ENCODE results near the gene HES7.

The HES7 gene

GRCh38 chr17:8147141-8147804, 23.4 kb upstream of the HES7 start:
- Histone ChIP-seq H3K4me1 (ENCODE audit: control insufficient read depth, low read depth, low read length) (peaks cover 5% of the 10 kb centered on the region), H3K27ac (ENCODE audit: low read length) (no peak overlapping the region), H3K4me3 (ENCODE audit: low read length) (no peak overlapping the region), H3K9me3 (ENCODE audit: control insufficient read depth, low read depth, low read length) (no peaks in the 10 kb centered on the region), H3K27me3 (ENCODE audit: control insufficient read depth, insufficient read depth, low read length) (no peaks in the 10 kb centered on the region), H3K9ac (ENCODE audit: low read length) (no peak overlapping the region), H3K36me3 (ENCODE audit: control insufficient read depth, low read depth, low read length) (peaks cover 49% of the 10 kb centered on the region)

GRCh38 chr17:8146381-8147140, 22.7 kb upstream of the HES7 start:
- Histone ChIP-seq H3K9ac (ENCODE audit: low read length) (no peak overlapping the region), H3K36me3 (ENCODE audit: control insufficient read depth, low read depth, low read length) (peaks cover 55% of the 10 kb centered on the region), H3K4me3 (ENCODE audit: low read length) (no peak overlapping the region), H3K27me3 (ENCODE audit: control insufficient read depth, insufficient read depth, low read length) (no peaks in the 10 kb centered on the region), H3K9me3 (ENCODE audit: control insufficient read depth, low read depth, low read length) (no peaks in the 10 kb centered on the region), H3K4me1 (ENCODE audit: control insufficient read depth, low read depth, low read length) (peaks cover 5% of the 10 kb centered on the region), H3K27ac (ENCODE audit: low read length) (no peak overlapping the region)

GRCh38 chr17:8145811-8146210, 21.9 kb upstream of the HES7 start:
- no peaks in the 10 kb centered on the region for H3K9me3 ChIP-seq (ENCODE audit: control insufficient read depth, low read depth, low read length)
- H3K36me3 ChIP-seq (ENCODE audit: control insufficient read depth, low read depth, low read length): peaks cover 63% of the 10 kb centered on the region
- H3K9ac ChIP-seq (ENCODE audit: low read length): no peak overlapping the region
- H3K4me1 ChIP-seq (ENCODE audit: control insufficient read depth, low read depth, low read length): peaks cover 3% of the 10 kb centered on the region
- no peaks in the 10 kb centered on the region for H3K27me3 ChIP-seq (ENCODE audit: control insufficient read depth, insufficient read depth, low read length)
- no peak overlapping the region for H3K27ac ChIP-seq (ENCODE audit: low read length)
- H3K4me3 ChIP-seq (ENCODE audit: low read length): no peak overlapping the region

GRCh38 chr17:8144401-8145231, 20.7 kb upstream of the HES7 start:
- Histone ChIP-seq H3K9me3 (ENCODE audit: control insufficient read depth, low read depth, low read length) (no peaks in the 10 kb centered on the region), H3K4me1 (ENCODE audit: control insufficient read depth, low read depth, low read length) (no peaks in the 10 kb centered on the region), H3K9ac (ENCODE audit: low read length) (no peak overlapping the region), H3K36me3 (ENCODE audit: control insufficient read depth, low read depth, low read length) (peaks cover 60% of the 10 kb centered on the region), H3K27me3 (ENCODE audit: control insufficient read depth, insufficient read depth, low read length) (no peaks in the 10 kb centered on the region), H3K27ac (ENCODE audit: low read length) (no peak overlapping the region), H3K4me3 (ENCODE audit: low read length) (no peak overlapping the region)

GRCh38 chr17:8143581-8144400, 19.9 kb upstream of the HES7 start:
- Histone ChIP-seq H3K9ac (ENCODE audit: low read length) (no peak overlapping the region), H3K9me3 (ENCODE audit: control insufficient read depth, low read depth, low read length) (no peaks in the 10 kb centered on the region), H3K4me3 (ENCODE audit: low read length) (no peak overlapping the region), H3K36me3 (ENCODE audit: control insufficient read depth, low read depth, low read length) (peaks cover 55% of the 10 kb centered on the region), H3K27me3 (ENCODE audit: control insufficient read depth, insufficient read depth, low read length) (no peaks in the 10 kb centered on the region), H3K4me1 (ENCODE audit: control insufficient read depth, low read depth, low read length) (no peaks in the 10 kb centered on the region), H3K27ac (ENCODE audit: low read length) (no peak overlapping the region)

GRCh38 chr17:8142887-8143580, 19.1 kb upstream of the HES7 start:
- Histone ChIP-seq H3K4me3 (ENCODE audit: low read length) (no peak overlapping the region), H3K36me3 (ENCODE audit: control insufficient read depth, low read depth, low read length) (peaks cover 50% of the 10 kb centered on the region), H3K27ac (ENCODE audit: low read length) (no peak overlapping the region)

GRCh38 chr17:8142158-8142886, 18.4 kb upstream of the HES7 start:
- Histone ChIP-seq H3K9me3 (ENCODE audit: control insufficient read depth, low read depth, low read length) (no peaks in the 10 kb centered on the region), H3K9ac (ENCODE audit: low read length) (no peak overlapping the region), H3K36me3 (ENCODE audit: control insufficient read depth, low read depth, low read length) (peaks cover 43% of the 10 kb centered on the region), H3K4me3 (ENCODE audit: low read length) (no peak overlapping the region), H3K27ac (ENCODE audit: low read length) (no peak overlapping the region), H3K4me1 (ENCODE audit: control insufficient read depth, low read depth, low read length) (no peaks in the 10 kb centered on the region), H3K27me3 (ENCODE audit: control insufficient read depth, insufficient read depth, low read length) (peaks cover 8% of the 10 kb centered on the region)

More at GRCh38 chr17:8142887-8143580, 19.1 kb upstream of the HES7 start:
- H3K27me3 ChIP-seq (ENCODE audit: control insufficient read depth, insufficient read depth, low read length): peaks cover 1% of the 10 kb centered on the region
- no peak overlapping the region for H3K9ac ChIP-seq (ENCODE audit: low read length)
- no peaks in the 10 kb centered on the region for H3K9me3 ChIP-seq (ENCODE audit: control insufficient read depth, low read depth, low read length)
- H3K4me1 ChIP-seq (ENCODE audit: control insufficient read depth, low read depth, low read length): no peaks in the 10 kb centered on the region

- Histone ChIP-seq H3K27ac (ENCODE audit: low read length) (no peak overlapping the region), H3K9me3 (ENCODE audit: control insufficient read depth, low read depth, low read length) (no peaks in the 10 kb centered on the region), H3K9ac (ENCODE audit: low read length) (no peak overlapping the region), H3K27me3 (ENCODE audit: control insufficient read depth, insufficient read depth, low read length) (peaks cover 14% of the 10 kb centered on the region), H3K36me3 (ENCODE audit: control insufficient read depth, low read depth, low read length) (peaks cover 37% of the 10 kb centered on the region), H3K4me3 (ENCODE audit: low read length) (no peak overlapping the region), H3K4me1 (ENCODE audit: control insufficient read depth, low read depth, low read length) (no peaks in the 10 kb centered on the region)
Observed at GRCh38 chr17:8141741-8142140, 17.8 kb upstream of the HES7 start.

GRCh38 chr17:8141045-8141444, 17.1 kb upstream of the HES7 start:
- Histone ChIP-seq H3K9me3 (ENCODE audit: control insufficient read depth, low read depth, low read length) (no peaks in the 10 kb centered on the region), H3K4me3 (ENCODE audit: low read length) (no peak overlapping the region), H3K27me3 (ENCODE audit: control insufficient read depth, insufficient read depth, low read length) (peaks cover 14% of the 10 kb centered on the region), H3K4me1 (ENCODE audit: control insufficient read depth, low read depth, low read length) (no peaks in the 10 kb centered on the region), H3K9ac (ENCODE audit: low read length) (no peak overlapping the region), H3K27ac (ENCODE audit: low read length) (no peak overlapping the region), H3K36me3 (ENCODE audit: control insufficient read depth, low read depth, low read length) (peaks cover 30% of the 10 kb centered on the region)
